ENCODE measurements around the gene SLC5A4.

- TF ChIP-seq CTCF (optimal IDR thresholded peaks at IDR 0.05 in 1 of 3, IDR thresholded peaks at IDR 0.05 in 1 of 3, conservative IDR thresholded peaks at IDR 0.05 in 1 of 3; ENCODE audit: extremely low read depth in 1 of 3, insufficient read depth in 2 of 3, low read length in 3 of 3) (no peak), EZH2 (IDR thresholded peaks at IDR 0.05; ENCODE audit: low read length) (no peak)
Measured at GRCh38 chr22:32245042-32245441, 10.1 kb downstream of the SLC5A4 start.
